Astrocyte of the cerebellum (primary cell): ENCODE data around the gene RALGPS1.

ENCODE experiments used
- DNase-seq: peaks from one replicate; pipeline ENCODE4 v3.0.0-alpha.2; 2011; ENCODE audit warnings: low read depth
- H3K4me3 ChIP-seq: 2 replicates; pipeline ENCODE4 v1.5.1; 2011; ENCODE audit warnings: mild to moderate bottlenecking, low read depth, low read length, moderate library complexity
- in situ Hi-C: cut with HindIII; loops from 2 replicates; pipeline ENCODE4 v1.10.0; 2017; ENCODE audit warnings: low sequenced_read_pairs
- TF ChIP-seq, protein P1 (sequence below): IDR thresholded peaks from 2 replicates; pipeline ENCODE4 v1.5.1; 2012; ENCODE audit warnings: low read length, low read depth, moderate library complexity, mild to moderate bottlenecking; ENCODE audit errors: missing control alignments

RALGPS1 gene

DNA sequence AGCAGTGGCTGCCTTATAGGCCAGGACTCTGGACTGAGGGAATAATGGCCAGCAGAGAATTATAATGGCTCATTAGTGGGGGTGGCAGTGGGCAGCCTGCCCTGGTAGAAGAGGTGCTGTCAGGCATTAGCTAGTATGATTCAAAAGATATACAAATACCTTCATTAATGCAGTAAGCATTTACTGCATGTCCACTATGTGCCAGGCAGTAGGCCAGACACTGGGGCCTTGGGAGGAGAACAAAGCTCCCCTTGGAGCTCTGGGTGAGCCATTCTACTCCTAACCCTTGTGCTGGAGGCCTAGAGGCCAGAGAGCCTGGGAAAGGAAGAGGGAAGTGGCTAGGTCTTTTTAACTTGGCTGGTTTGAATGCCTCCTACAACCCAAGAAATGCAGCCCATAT lies 348.0 kb downstream of the RALGPS1 start:
- no peak for DNase-seq
- in situ Hi-C loops, result no loop called here
- H3K4me3 ChIP-seq, result no peak overlapping the region
- TF ChIP-seq, protein P1, sequence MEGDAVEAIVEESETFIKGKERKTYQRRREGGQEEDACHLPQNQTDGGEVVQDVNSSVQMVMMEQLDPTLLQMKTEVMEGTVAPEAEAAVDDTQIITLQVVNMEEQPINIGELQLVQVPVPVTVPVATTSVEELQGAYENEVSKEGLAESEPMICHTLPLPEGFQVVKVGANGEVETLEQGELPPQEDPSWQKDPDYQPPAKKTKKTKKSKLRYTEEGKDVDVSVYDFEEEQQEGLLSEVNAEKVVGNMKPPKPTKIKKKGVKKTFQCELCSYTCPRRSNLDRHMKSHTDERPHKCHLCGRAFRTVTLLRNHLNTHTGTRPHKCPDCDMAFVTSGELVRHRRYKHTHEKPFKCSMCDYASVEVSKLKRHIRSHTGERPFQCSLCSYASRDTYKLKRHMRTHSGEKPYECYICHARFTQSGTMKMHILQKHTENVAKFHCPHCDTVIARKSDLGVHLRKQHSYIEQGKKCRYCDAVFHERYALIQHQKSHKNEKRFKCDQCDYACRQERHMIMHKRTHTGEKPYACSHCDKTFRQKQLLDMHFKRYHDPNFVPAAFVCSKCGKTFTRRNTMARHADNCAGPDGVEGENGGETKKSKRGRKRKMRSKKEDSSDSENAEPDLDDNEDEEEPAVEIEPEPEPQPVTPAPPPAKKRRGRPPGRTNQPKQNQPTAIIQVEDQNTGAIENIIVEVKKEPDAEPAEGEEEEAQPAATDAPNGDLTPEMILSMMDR, result no peak

DNA sequence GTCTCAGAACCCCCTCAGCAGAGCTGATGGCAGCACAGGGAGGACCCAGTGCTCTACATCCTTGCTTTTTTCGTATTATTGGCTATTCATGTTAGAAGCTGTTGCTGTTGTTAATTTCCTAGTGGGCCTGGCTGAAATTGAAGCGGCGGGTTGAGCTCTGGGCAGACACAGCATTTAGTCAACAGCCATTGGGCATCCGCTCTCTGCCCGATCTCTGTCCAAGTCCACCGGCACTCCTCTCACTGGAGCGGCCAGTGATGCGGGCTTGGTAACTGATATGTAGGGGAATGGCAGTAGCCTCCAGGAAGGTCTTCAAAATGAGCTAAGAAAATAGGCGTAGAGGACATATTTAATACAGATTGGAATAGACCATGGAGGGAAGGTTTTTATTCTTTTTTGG lies 348.7 kb downstream of the RALGPS1 start:
- H3K4me3 ChIP-seq, result no peak overlapping the region

DNA sequence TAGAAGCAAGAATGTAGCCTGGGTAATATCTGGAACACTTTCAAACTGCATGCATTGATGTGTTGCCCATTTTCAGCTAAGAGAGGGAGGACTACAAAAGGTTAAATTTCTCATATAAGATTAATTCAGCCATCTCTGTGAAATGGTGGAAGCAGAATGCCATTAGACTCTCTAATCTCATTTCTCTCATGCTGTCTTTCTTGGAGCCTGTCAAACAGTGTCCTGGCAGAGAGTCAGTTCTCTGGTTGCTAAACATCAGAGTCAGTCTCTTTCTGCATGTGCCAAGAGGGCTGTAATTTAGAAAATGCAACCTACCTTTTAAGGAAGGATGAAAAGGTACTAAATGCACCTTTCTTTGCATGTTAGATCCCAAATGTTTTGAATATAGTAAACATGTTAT lies 349.1 kb downstream of the RALGPS1 start:
- TF ChIP-seq, protein P1, result no peak
- no peak overlapping the region for H3K4me3 ChIP-seq
- no peak for DNase-seq
- in situ Hi-C loops, result no loop called here

More for the DNA sequence above, 348.7 kb downstream of the RALGPS1 start:
- in situ Hi-C loops, result no loop called here
- no peak for DNase-seq
- TF ChIP-seq, protein P1, result no peak

DNA sequence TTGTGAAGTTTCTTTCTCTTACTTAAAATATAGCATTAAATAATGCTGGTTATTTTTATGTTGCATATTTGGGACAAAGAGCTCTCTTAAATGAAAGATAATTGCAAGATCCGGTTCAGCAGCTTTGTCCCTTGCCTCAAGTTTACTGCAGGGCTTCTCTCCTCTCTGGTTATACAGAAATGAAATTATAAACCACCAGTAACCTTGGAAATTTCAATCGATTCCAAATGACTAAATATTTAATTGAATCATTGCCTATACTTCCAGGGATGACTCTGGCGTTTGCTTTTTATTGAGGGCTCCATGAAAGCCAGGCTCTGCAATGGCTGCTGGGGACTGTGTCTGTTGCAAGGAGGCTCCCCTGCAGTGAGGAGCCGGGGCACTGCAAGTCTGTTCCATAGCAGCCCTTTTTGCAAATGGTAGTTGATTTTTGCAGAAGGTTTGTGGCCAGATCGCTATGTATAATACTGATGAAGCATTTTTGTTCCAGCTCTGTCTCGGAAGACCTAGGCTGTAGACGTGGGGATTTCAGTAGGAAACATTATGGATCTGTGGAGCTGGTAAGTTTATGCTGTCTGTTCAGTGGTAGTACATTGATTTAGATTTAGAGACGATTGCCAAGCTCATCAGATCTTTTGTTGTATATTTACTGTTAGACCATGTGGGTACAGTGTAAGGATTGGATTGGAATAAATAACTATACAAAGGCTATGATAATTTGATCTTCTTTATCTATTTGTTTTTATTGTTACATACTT lies 350.1 kb downstream of the RALGPS1 start, which contains the start of gene GARNL3:
Gene GARNL3 (plus strand): TSS at position 313 of the 758 bp plus-strand sequence. CDS start 104 bp downstream, at position 417.
- TF ChIP-seq, protein P1, result no peak
- in situ Hi-C loops, result no loop called here
- DNase-seq, result no peak

DNA sequence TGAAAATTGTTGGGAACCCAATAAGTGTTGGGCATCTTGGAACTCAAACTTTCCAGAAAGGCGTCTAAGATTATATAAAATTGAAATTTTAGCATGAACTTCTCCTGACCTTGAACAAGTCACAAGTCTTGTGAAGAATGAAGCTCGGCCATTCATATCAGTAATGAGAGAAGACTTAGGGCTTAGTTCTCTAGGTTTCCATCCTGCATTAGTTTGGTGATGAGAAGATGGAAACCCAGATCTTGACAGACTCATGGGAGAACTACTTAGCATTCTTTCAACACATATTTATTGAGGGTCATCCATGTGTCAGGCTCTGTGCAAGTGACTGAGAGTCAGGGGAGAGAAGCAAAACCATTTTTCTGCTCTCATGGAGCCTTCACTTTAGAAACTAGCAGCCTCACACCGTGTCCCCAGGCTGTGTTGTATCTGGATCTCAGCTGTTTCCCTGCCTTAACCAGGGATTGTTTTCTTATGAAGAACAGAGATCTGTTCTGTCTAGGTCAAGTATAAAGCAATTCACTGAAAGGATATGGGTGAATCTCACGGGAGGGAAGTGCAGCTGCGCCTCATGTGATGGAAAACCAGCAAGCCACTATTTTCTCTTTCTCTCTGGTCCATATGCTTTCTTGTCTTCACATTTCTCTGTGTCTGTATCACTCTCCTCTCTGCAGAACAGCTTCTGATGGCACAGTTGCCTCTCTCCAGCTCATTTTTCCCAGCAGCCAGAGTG lies 353.4 kb downstream of the RALGPS1 start:
- in situ Hi-C loops, result no loop called here
- TF ChIP-seq, protein P1, result no peak
- no peak overlapping the region for H3K4me3 ChIP-seq
- DNase-seq, result no peak

More for the DNA sequence above, 350.1 kb downstream of the RALGPS1 start, which contains the start of gene GARNL3:
- H3K4me3 ChIP-seq, result no peak within 1 kb of the TSS

DNA sequence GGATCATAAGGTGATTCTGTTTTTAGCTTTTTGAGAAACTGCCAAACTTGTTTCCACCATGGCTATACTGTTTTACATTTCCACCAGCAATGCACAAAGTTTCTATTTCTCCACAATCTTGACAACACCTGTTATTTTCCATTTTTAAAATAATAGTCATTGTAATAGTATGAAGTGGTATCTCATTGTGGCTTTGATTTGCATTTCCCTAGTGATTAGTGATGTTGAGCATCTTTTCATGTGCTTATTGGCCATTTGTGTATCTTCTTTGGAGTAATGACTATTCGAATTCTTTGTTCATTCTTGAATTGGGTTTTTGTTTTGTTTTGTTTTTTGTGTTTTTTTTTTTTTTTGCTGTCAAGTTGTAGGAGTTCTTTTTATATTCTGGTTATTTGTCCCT lies 354.9 kb downstream of the RALGPS1 start:
- no peak overlapping the region for H3K4me3 ChIP-seq
- TF ChIP-seq, protein P1, result no peak
- in situ Hi-C loops, result no loop called here
- no peak for DNase-seq
